Panc1 (cell line): ENCODE results near the gene NAPSA. TPM values are rescaled to one million over a fixed set of nuclear protein-coding genes. Genes with fewer than 3 reads are reported as not detected.
"Not testable (repeated sequence)": the region's sequence is repeated elsewhere in the genome, so short reads cannot be mapped to it uniquely, and the experiment has no call there.

Experiments used
- ATAC-seq: fragments of 200-7000 bp; cut with Tn5 transposase; 2 replicates; pipeline ENCODE4 v1.9.1; 2020; ENCODE audit warnings: mild to moderate bottlenecking, moderate library complexity
- BruUV-seq: library from RNA; stranded (reverse); fragments of 400-500 nt; replicated peaks from 2 replicates; lab custom pipeline; 2021; lab: Mats Ljungman, UMichigan
- CTCF ChIA-PET: fragments of 300-600 bp; sonication (Branson Sonifier 250); formaldehyde crosslinking; loops from one replicate; lab custom pipeline; 2022; ENCODE audit warnings: antibody characterized with exemption; lab: Charles Lee
- POLR2A ChIA-PET: fragments of 300-600 bp; sonication (Branson Sonifier 250); formaldehyde crosslinking; loops from one replicate; lab custom pipeline; 2022; ENCODE audit warnings: antibody characterized with exemption; lab: Charles Lee
- DNase-seq: peaks from one replicate; pipeline ENCODE4 v3.0.0-alpha.2; 2010; ENCODE audit warnings: low read depth, low spot score
- H3K27ac ChIP-seq: 2 replicates; pipeline ENCODE4 v1.5.1; 2011; ENCODE audit warnings: mild to moderate bottlenecking, low read length, inconsistent platforms
- H3K27me3 ChIP-seq: fragments of 200-500 bp; sonication (Bioruptor generic); 2 replicates; pipeline ENCODE4 v1.6.0; 2014; ENCODE audit warnings: low read length, inconsistent platforms; ENCODE audit not compliant: control insufficient read depth, insufficient read depth
- H3K36me3 ChIP-seq: fragments of 200-500 bp; sonication (Bioruptor generic); 2 replicates; pipeline ENCODE4 v1.5.1; 2014; ENCODE audit warnings: inconsistent platforms, mild to moderate bottlenecking, low read length, moderate library complexity; ENCODE audit not compliant: control insufficient read depth, insufficient read depth
- H3K4me1 ChIP-seq: 2 replicates; pipeline ENCODE4 v1.5.1; 2011; ENCODE audit warnings: inconsistent platforms, mild to moderate bottlenecking, low read length, moderate library complexity; ENCODE audit not compliant: control insufficient read depth, insufficient read depth
- H3K4me3 ChIP-seq, 2 experiments: 2 replicates each; pipeline ENCODE4 v1.5.1; 2011 to 2012; ENCODE audit warnings: low read depth in 2 of 2, low read length in 2 of 2, mild to moderate bottlenecking in 2 of 2, inconsistent platforms in 1 of 2, moderate library complexity in 1 of 2
- H3K9me3 ChIP-seq: fragments of 200-500 bp; sonication (Bioruptor generic); 2 replicates; pipeline ENCODE4 v1.5.1; 2014; ENCODE audit warnings: low read depth, mild to moderate bottlenecking, inconsistent platforms, low read length, moderate library complexity; ENCODE audit not compliant: control insufficient read depth, insufficient read depth
- CTCF ChIP-seq: fragments of 450-650 bp; IDR thresholded peaks from 2 replicates; pipeline ENCODE4 v1.5.1; 2017; ENCODE audit warnings: mild to moderate bottlenecking
- POLR2AphosphoS5 ChIP-seq: IDR thresholded peaks from 2 replicates; pipeline ENCODE4 v1.6.1; 2012; ENCODE audit warnings: mild to moderate bottlenecking, low read depth, low read length, moderate library complexity
- REST ChIP-seq, 2 experiments: IDR thresholded peaks; 2 replicates each; pipeline ENCODE4 v1.6.1; 2011 to 2012; ENCODE audit warnings: low read depth in 2 of 2, control low read depth in 1 of 2, low read length in 1 of 2, mild to moderate bottlenecking in 1 of 2, moderate library complexity in 1 of 2; ENCODE audit not compliant: insufficient read depth in 1 of 2
- SIN3A ChIP-seq: IDR thresholded peaks from 2 replicates; pipeline ENCODE4 v1.6.1; 2012; ENCODE audit warnings: low read depth, mild to moderate bottlenecking, low read length, moderate library complexity, borderline replicate concordance; ENCODE audit not compliant: insufficient read depth
- TCF7L2 ChIP-seq: IDR thresholded peaks from 2 replicates; pipeline ENCODE4 v1.6.1; 2011; ENCODE audit warnings: mild to moderate bottlenecking, low read depth, low read length, inconsistent platforms
- in situ Hi-C: cut with HindIII; loops from 2 replicates; pipeline ENCODE4 v1.10.0; 2016; ENCODE audit warnings: low sequenced_read_pairs, low pct_unique_long_range_greater_than_20kb
- intact Hi-C: fragments of 100-400 bp; cut with micrococcal nuclease; formaldehyde crosslinking; loops from one replicate; pipeline ENCODE4 v1.10.0; 2022; ENCODE audit not compliant: unreplicated experiment
- total RNA-seq: library from RNA; stranded (reverse); gene quantifications from one replicate; pipeline ENCODE4 v1.2.1, GENCODE V29; 2021; ENCODE audit not compliant: unreplicated experiment

The NAPSA gene
- total RNA-seq, 1 experiment from 2014 or later, result 2.5 TPM

- in situ Hi-C loops (no loop called here), intact Hi-C loops (no loop called here)
- no peak for TF ChIP-seq TCF7L2
- TF ChIP-seq REST (IDR thresholded peaks at IDR 0.05; ENCODE audit: insufficient read depth in 1 of 2, low read depth in 2 of 2, low read length in 1 of 2), result no peak
- no peak for TF ChIP-seq SIN3A
- no peak for TF ChIP-seq POLR2AphosphoS5
- no peak for TF ChIP-seq CTCF
- DNase-seq (no peak), ATAC-seq (no peak)
- BruUV-seq, result no TSS peak
- Histone ChIP-seq H3K27ac (no peak overlapping the region), H3K4me3 (no peak overlapping the region), H3K27me3 (no peaks in the 10 kb centered on the region), H3K36me3 (no peaks in the 10 kb centered on the region), H3K4me1 (no peaks in the 10 kb centered on the region), H3K9me3 (0 out of 2 replicates have a peak, but pooled peaks cover 7% of the 10 kb centered on the region)
- CTCF ChIA-PET, result no interaction called here
- POLR2A ChIA-PET, result no interaction called here
Observed at GRCh38 chr19:50341091-50341564, 24.3 kb downstream of the NAPSA start.

- DNase-seq (no peak), ATAC-seq (no peak)
- no TSS peak for BruUV-seq
- TF ChIP-seq POLR2AphosphoS5, result no peak
- TF ChIP-seq TCF7L2, result no peak
- H3K9me3 ChIP-seq, result 0 out of 2 replicates have a peak, but pooled peaks cover 7% of the 10 kb centered on the region
- no peaks in the 10 kb centered on the region for H3K36me3 ChIP-seq
- ChIA-PET POLR2A (no interaction called here), CTCF (no interaction called here)
- H3K27ac ChIP-seq, result no peak overlapping the region
- H3K4me3 ChIP-seq, result no peak overlapping the region
- in situ Hi-C loops (no loop called here), intact Hi-C loops (no loop called here)
- H3K27me3 ChIP-seq, result no peaks in the 10 kb centered on the region
- no peaks in the 10 kb centered on the region for H3K4me1 ChIP-seq
Observed at GRCh38 chr19:50340331-50340730, 25.1 kb downstream of the NAPSA start.

- DNase-seq, H3K4me1 ChIP-seq, ATAC-seq, H3K9me3 ChIP-seq, H3K27me3 ChIP-seq, BruUV-seq, H3K27ac ChIP-seq, intact Hi-C loops, H3K4me3 ChIP-seq, H3K36me3 ChIP-seq, in situ Hi-C loops, CTCF ChIA-PET, POLR2A ChIA-PET: not testable (repeated sequence)
Observed at GRCh38 chr19:50337031-50337430, 28.4 kb downstream of the NAPSA start.
